Pulmonary artery endothelial cell (primary cell): ENCODE results near the gene IL37. TPM values are rescaled to one million over a fixed set of nuclear protein-coding genes. Genes with fewer than 3 reads are reported as not detected.

Source experiments
- DNase-seq: peaks from one replicate; pipeline ENCODE4 v3.0.0-alpha.2; 2011; ENCODE audit warnings: low read depth, low spot score
- total RNA-seq: library from RNA; depleted of rRNA; stranded (reverse); fragments of >200 nt; gene quantifications from 2 replicates; pipeline ENCODE4 v1.2.3, GENCODE V29; 2014

The IL37 gene
- not detected in 2 replicates for total RNA-seq

GRCh38 chr2:112910865-112911264 is at the start of gene IL37:
Gene IL37 (plus strand): TSS chr2:112911165. CDS start chr2:112913013, 1,848 bp downstream.
- DNase-seq, result no peak

GRCh38 chr2:112864072-112864471 is 46.9 kb upstream of the IL37 start:
- no peak for DNase-seq

- DNase-seq, result no peak
Observed at GRCh38 chr2:112866128-112866835, 44.7 kb upstream of the IL37 start.

- DNase-seq, result no peak
Observed at GRCh38 chr2:112867701-112868631, 43.0 kb upstream of the IL37 start.

- DNase-seq, result no peak
Observed at GRCh38 chr2:112869258-112869842, 41.6 kb upstream of the IL37 start.

GRCh38 chr2:112870841-112871835 is 39.8 kb upstream of the IL37 start:
- no peak for DNase-seq

- DNase-seq, result no peak
Observed at GRCh38 chr2:112876257-112876970, 34.6 kb upstream of the IL37 start.

GRCh38 chr2:112876971-112877361 is 34.0 kb upstream of the IL37 start:
- no peak for DNase-seq

- no peak for DNase-seq
Observed at GRCh38 chr2:112877423-112877822, 33.5 kb upstream of the IL37 start.

- DNase-seq, result no peak
Observed at GRCh38 chr2:112879491-112880041, 31.4 kb upstream of the IL37 start.

- DNase-seq, result no peak
Observed at GRCh38 chr2:112880091-112880531, 30.9 kb upstream of the IL37 start.

- no peak for DNase-seq
Observed at GRCh38 chr2:112880696-112881095, 30.3 kb upstream of the IL37 start.

GRCh38 chr2:112881217-112881985 is 29.6 kb upstream of the IL37 start:
- peak; percentile 45 for DNase-seq

- DNase-seq, result no peak
Observed at GRCh38 chr2:112883669-112884068, 27.3 kb upstream of the IL37 start.

- DNase-seq, result no peak
Observed at GRCh38 chr2:112884869-112885505, 26.0 kb upstream of the IL37 start.

GRCh38 chr2:112885506-112885902 is 25.5 kb upstream of the IL37 start:
- no peak for DNase-seq

GRCh38 chr2:112886291-112886690 is 24.7 kb upstream of the IL37 start:
- DNase-seq, result no peak

GRCh38 chr2:112887964-112888749 is 22.8 kb upstream of the IL37 start:
- DNase-seq, result no peak
